Activated naive CD4-positive, alpha-beta T cell treated with anti-CD3 and anti-CD28 coated beads, Interleukin-2, amount 50 U/mL, for 16 hours (primary cell): ENCODE measurements around the gene AEBP1.
A peak's percentile ranks its signal among the peaks of the same experiment; 100 is the strongest.

ENCODE experiments used
- DNase-seq: peaks from one replicate; pipeline ENCODE4 v3.0.0-alpha.2; 2020

Gene AEBP1

GRCh38 chr7:44103923-44104859 lies at the start of gene AEBP1:
Gene AEBP1 (plus strand): TSS chr7:44104345. CDS start chr7:44104666, 321 bp downstream.
- DNase-seq, result peak; percentile 52

DNA sequence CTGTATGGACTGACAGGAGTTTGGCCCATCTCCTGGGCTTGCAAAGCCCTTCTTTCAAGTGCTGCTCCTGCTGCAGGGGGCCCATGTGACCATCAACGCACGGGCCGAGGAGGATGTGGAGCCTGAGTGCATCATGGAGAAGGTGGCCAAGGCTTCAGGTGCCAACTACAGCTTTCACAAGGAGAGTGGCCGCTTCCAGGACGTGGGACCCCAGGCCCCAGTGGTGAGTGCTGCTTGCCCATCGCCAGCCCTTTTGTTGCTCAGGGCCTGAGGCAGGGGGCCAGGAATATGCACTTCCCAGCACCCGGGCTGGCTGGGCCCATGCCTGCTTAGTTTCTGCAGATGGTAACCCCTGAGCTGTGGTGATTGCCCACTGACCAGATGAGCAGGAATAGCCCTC lies 47.5 kb upstream of the AEBP1 start:
- no peak for DNase-seq

GRCh38 chr7:44057181-44057848 lies 46.8 kb upstream of the AEBP1 start:
- no peak for DNase-seq

DNA sequence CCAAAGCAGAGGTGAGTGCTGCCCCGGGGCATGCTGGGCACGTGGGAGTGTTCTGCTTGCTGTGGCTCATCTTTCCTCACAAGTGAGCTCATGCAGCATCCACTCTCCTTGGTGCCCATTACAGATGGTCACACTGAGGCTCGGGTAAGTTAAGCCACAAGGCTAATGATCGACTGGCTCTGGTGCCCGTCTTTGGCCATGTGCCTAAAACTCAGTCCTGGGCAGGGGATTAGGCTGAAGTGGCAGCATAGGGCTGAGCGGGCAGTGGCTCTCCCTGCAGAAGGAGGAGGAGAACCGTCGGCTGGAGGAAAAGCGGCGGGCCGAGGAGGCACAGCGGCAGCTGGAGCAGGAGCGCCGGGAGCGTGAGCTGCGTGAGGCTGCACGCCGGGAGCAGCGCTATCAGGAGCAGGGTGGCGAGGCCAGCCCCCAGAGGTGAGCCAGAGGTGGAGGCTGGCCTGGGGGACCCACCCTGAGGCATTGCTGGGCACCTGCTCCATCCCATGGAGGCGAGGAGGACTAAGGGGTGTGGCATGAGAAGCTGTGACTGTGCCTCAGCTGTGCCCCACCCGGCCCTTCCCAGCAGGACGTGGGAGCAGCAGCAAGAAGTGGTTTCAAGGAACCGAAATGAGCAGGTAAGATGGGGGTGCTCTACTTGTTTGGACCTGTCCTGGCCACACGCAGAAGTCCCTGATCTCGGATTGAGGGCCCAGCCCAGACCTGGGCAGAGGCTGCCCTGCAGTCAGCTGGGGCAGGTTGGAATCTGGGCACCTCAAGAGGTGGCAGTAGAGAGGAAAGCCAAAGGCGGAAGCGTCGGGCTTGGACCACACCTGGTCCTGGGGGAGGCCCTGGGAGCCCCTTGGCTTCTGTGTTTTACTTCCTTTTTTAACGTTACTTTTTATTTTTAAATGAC lies 46.0 kb upstream of the AEBP1 start:
- no peak for DNase-seq

DNA sequence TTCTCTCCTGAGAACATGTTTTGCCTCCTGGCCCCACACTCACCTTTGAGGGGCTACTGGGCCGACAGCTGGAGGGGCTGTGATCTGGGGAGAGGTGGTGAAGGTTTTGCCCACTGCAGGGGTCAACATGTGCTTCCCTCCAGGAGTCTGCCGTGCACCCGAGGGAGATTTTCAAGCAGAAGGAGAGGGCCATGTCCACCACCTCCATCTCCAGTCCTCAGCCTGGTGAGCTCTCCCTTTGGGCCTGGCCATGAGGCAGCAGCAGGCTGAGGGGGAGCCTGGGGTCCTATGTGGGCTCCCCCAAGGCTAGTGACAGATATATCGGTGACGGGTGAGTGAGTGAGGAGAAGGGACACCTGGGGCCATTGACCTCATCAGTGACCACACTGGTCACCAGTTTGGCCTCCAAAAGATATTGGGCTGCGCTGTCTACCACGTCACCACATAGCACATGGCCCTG lies 45.4 kb upstream of the AEBP1 start:
- no peak for DNase-seq

GRCh38 chr7:44059219-44060090 lies 44.7 kb upstream of the AEBP1 start:
- no peak for DNase-seq

DNA sequence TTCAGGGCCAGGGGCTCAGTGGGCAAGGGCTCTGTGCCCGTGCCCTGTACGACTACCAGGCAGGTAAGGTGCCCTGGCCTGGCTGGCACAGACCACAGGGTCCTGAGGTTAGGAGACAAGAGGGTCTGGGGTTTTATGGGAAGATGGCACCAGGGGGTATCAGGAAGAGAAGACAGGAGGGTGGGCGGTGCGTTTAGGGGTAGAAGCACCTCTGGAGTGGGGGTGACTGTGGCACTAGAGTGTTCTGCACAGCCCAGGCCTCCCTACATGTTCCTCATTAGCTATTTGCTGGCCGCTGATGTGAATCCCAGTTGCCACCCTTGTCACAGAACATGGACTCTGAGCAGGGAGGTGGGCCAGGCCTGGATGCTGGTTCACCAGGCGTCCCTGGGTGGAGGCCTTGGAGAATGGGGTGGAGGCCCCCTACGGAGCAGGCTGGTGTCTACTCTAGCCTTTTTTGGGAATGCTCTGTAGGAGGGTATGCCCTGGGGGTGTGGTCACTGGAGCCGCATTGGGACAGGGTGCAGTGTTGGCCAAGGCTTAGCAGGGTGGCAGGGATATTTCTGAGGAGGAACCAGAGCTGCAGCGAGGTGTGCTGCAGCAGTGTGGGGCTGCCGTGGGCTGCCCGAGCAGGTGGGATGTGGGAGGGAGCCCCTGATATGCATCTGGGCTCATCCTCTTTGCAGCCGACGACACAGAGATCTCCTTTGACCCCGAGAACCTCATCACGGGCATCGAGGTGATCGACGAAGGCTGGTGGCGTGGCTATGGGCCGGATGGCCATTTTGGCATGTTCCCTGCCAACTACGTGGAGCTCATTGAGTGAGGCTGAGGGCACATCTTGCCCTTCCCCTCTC lies 43.8 kb upstream of the AEBP1 start:
- DNase-seq, result no peak

DNA sequence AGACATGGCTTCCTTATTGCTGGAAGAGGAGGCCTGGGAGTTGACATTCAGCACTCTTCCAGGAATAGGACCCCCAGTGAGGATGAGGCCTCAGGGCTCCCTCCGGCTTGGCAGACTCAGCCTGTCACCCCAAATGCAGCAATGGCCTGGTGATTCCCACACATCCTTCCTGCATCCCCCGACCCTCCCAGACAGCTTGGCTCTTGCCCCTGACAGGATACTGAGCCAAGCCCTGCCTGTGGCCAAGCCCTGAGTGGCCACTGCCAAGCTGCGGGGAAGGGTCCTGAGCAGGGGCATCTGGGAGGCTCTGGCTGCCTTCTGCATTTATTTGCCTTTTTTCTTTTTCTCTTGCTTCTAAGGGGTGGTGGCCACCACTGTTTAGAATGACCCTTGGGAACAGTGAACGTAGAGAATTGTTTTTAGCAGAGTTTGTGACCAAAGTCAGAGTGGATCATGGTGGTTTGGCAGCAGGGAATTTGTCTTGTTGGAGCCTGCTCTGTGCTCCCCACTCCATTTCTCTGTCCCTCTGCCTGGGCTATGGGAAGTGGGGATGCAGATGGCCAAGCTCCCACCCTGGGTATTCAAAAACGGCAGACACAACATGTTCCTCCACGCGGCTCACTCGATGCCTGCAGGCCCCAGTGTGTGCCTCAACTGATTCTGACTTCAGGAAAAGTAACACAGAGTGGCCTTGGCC lies 43.0 kb upstream of the AEBP1 start:
- no peak for DNase-seq

GRCh38 chr7:44061645-44062179 lies 42.4 kb upstream of the AEBP1 start:
- DNase-seq, result no peak

GRCh38 chr7:44062180-44062902 lies 41.8 kb upstream of the AEBP1 start:
- DNase-seq, result no peak

DNA sequence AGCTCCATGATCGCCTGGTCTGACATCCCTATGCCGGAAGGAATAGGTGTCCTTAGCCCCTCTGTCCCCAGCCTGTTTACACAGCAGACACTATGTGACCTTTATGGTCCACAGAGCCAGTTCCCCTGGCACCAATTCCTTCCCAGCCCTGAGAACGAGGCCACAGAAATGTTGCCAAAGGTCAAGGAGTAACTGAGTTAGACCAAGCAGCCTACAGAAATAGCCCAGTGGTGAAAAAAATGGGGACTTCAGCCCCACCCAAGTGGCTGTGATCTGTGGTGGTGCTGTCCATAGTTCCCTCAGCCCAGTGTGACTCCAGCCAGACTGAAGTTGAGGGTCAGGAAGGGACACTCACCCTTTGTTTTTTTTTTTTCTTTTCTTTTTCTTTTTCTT lies 41.2 kb upstream of the AEBP1 start:
- DNase-seq, result no peak

- DNase-seq, result no peak
Measured at GRCh38 chr7:44063547-44063893, 40.6 kb upstream of the AEBP1 start.

GRCh38 chr7:44063894-44064651 lies 40.1 kb upstream of the AEBP1 start:
- DNase-seq, result peak; percentile 5

DNA sequence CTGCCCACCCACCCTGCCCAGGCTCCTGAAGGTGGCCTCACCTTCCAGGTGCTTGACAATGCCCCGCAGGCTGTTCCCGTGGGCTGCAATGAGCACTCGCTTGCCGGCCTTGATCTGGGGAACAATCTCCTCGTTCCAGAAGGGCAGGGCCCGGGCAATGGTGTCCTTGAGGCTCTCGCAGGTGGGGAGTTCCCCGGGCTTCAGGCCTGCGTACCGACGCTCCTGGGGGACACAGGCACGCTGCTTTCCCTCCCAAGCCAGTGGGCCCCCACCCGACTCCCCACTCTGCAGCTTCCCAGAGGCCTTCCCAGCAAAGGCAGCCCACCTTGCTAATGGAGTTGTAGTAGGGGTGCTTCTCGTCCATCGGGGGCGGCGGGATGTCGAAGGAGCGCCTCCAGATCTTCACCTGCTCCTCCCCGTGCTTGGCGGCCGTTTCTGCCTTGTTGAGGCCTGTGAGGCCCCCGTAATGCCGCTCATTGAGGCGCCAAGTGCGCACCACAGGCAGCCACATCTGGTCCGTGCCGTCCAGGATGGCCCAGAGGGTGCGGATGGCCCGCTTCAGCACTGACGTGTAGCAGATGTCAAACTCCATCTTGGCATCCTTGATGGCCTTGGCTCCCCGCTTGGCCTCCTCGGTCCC lies 39.2 kb upstream of the AEBP1 start:
- DNase-seq, result no peak

- no peak for DNase-seq
Measured at GRCh38 chr7:44065431-44066110, 38.6 kb upstream of the AEBP1 start, which contains the start of gene PGAM2. Gene PGAM2 (minus strand): TSS chr7:44065567. CDS start chr7:44065529, 38 bp downstream.

- DNase-seq, result no peak
Measured at GRCh38 chr7:44066111-44066460, 38.1 kb upstream of the AEBP1 start.

DNA sequence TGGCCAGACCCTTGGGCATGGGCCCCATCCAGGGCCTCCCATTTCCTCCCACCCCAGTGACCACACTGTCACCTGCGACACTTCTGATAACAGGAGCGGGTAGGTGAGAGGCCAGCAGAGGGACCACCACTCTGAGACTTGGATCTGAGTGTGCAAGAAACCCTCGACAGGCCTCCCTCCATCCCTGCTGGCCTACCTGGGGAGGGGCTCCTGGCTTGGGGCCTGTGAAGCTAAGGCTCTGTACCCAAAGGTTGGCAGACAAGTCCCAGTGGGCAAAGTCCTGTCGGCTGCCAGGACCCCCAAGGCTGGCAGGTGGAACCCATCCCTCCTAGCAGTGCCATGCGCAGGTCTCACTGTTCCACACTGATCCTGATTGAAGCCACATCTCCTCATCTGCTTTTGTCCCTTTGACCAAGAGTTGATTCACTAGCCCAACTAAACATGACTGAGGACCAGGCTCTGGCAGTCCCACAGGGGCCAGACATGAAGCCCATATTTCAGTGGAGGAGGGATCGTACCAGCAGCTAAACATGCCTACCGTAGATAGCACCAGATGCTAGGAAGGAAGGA lies 37.6 kb upstream of the AEBP1 start:
- DNase-seq, result no peak
